Occipital lobe (tissue), 1 donor: Measurements from ENCODE around the gene RFT1. TPM values are rescaled to one million over a fixed set of nuclear protein-coding genes. Genes with fewer than 3 reads are reported as not detected.

Experiments
- total RNA-seq: library from RNA; depleted of rRNA; stranded (reverse); fragments of >200 nt; gene quantifications from one replicate; pipeline ENCODE4 v1.2.3, GENCODE V29; 2014

RFT1 gene
- total RNA-seq, 1 donor from 2014 or later = 8.6 TPM

Other genes with a start within 250 kb of the RFT1 start
- gene STIMATE, start 232.9 kb downstream of the RFT1 start, total RNA-seq = 9.2 TPM
- gene SFMBT1, start 84.4 kb downstream of the RFT1 start, total RNA-seq = 25.6 TPM
- 0.94 TPM for gene PRKCD, start 30.8 kb upstream of the RFT1 start, total RNA-seq
- 157 TPM for gene TKT, start 125.6 kb upstream of the RFT1 start, total RNA-seq
- gene DCP1A, start 217.1 kb upstream of the RFT1 start, total RNA-seq = 12.9 TPM